ENCODE data around the gene APRT. TPM values are rescaled to one million over a fixed set of nuclear protein-coding genes. Genes with fewer than 3 reads are reported as not detected.
A peak's percentile ranks its signal among the peaks of the same experiment; 100 is the strongest.

The APRT gene
- total and polyA plus RNA-seq, 2 of the 8 experiments (the other 6 are each of a cell fraction or from before 2014, with no cell fraction given) = 221 to 267 TPM

DNA sequence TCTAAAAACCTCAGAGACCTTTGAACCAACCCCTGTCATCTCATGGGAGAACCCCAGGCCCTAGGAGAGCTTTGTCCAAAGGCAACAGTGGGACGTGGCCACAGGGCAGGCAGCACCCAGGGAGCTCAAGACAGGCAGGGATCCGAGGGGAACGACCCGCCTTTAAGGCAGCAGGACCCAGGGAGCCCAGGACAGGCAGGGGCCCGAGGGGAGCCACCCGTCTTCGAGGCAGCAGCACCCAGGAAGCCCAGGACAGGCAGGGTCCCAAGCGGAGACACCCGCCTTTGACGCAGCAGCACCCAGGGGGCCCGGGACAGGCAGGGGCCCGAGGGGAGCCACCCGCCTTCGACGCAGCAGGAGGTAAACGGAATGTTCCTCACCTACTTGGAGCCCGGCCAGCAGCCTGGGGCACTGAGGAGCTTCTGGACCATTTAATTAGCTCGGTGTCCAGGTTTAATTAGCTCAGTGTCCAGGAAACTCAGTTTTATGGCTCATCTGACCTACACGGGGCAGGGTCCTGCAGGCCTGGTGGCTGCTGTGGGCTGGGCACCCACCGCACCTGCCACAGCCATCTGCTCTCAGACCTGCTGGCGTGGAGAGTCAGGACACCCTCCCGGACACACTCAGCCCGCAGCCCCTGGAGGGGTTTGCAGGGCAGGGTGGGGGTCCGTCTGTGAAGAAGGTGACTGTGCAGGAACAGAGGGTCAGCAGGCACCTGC is 51.1 kb downstream of the APRT start:
- Histone ChIP-seq H3K79me2 (ENCODE audit: control insufficient read depth in 1 of 2, insufficient read depth in 2 of 2, low read length in 2 of 2) (no peaks in the 10 kb centered on the region; a peak in 1 of 4 replicates), H2BK15ac (ENCODE audit: low read length) (no peak overlapping the region), H3K9me3 (ENCODE audit: insufficient read depth in 2 of 2, low read depth in 1 of 2, low read length in 1 of 2) (no peaks in the 10 kb centered on the region), H3K4me1 (replicated peaks in 1 of 4; ENCODE audit: control insufficient read depth in 3 of 4, insufficient read depth in 4 of 4, low read length in 3 of 4) (peaks cover 4 to 33% (median 28%) of the 10 kb centered on the region in 4 experiments), H3K9ac (replicated peaks in 1 of 4; ENCODE audit: extremely low read depth in 1 of 4, low read depth in 3 of 4, low read length in 3 of 4) (no peak overlapping the region), H2BK120ac (replicated peaks; ENCODE audit: low read depth, low read length) (no peak overlapping the region), H3K36me3 (ENCODE audit: control insufficient read depth in 2 of 4, insufficient read depth in 4 of 4, low read length in 3 of 4) (no peaks in the 10 kb centered on the region), H3K27ac (ENCODE audit: low read depth, low read length) (no peak overlapping the region), H2AFZ (ENCODE audit: low read length) (no peak overlapping the region), H3K18ac (ENCODE audit: extremely low read depth, low read length) (no peak overlapping the region; the same call in 1 of the 2 replicates), H3K56ac (replicated peaks; ENCODE audit: insufficient read length, low read depth, low read length) (no peak overlapping the region), H2BK20ac (ENCODE audit: low read length) (no peak overlapping the region), H2BK5ac (ENCODE audit: low read depth, low read length) (peak overlapping the region; percentile 28; the same call in 1 of the 2 replicates), H3K27me3 (replicated peaks in 1 of 4; ENCODE audit: control insufficient read depth in 3 of 4, extremely low read depth in 1 of 4, insufficient read depth in 3 of 4, low read length in 3 of 4) (no peaks in the 10 kb centered on the region), H3K4ac (replicated peaks; ENCODE audit: insufficient read length, low read depth, low read length) (no peak overlapping the region), H2AK5ac (ENCODE audit: low read depth, low read length) (no peak overlapping the region), H3K14ac (ENCODE audit: insufficient read length) (no peak overlapping the region), H3K23ac (ENCODE audit: insufficient read length) (no peak overlapping the region), H3K4me2 (ENCODE audit: insufficient read depth in 1 of 2, low read depth in 2 of 2, low read length in 2 of 2) (no peak overlapping the region), H3K79me1 (ENCODE audit: low read depth, low read length) (peaks cover 5% of the 10 kb centered on the region), H4K20me1 (replicated peaks in 1 of 2; ENCODE audit: control insufficient read depth in 1 of 2, insufficient read depth in 2 of 2, low read length in 2 of 2) (peaks cover 0 to 11% of the 10 kb centered on the region in 2 experiments), H3K4me3 (ENCODE audit: extremely low read depth in 1 of 4, insufficient read depth in 2 of 4, low read depth in 3 of 4, low read length in 4 of 4) (no peak overlapping the region), H4K91ac (replicated peaks; ENCODE audit: insufficient read length, low read length) (no peak overlapping the region), H4K5ac (ENCODE audit: insufficient read length, low read depth, low read length) (no peak overlapping the region), H3K23me2 (ENCODE audit: low read depth, low read length) (no peaks in the 10 kb centered on the region), H4K8ac (ENCODE audit: extremely low read depth, insufficient read depth, low read length) (peak overlapping the region; percentile 35; the same call in 1 of the 2 replicates), H2BK12ac (ENCODE audit: low read depth, low read length) (no peak overlapping the region)
- TF ChIP-seq YY1 (IDR thresholded peaks at IDR 0.05; ENCODE audit: low read depth, low read length) = no peak
- TF ChIP-seq SP4 (IDR thresholded peaks at IDR 0.05; ENCODE audit: low read length) = no peak
- no peak for TF ChIP-seq SIN3A (conservative IDR thresholded peaks at IDR 0.05 in 1 of 2, IDR thresholded peaks at IDR 0.05 in 1 of 2; ENCODE audit: low read depth in 1 of 2, low read length in 2 of 2)
- TF ChIP-seq RXRA (IDR thresholded peaks at IDR 0.05; ENCODE audit: insufficient read depth, low read depth, low read length) = no peak
- TF ChIP-seq TAF7 (optimal IDR thresholded peaks at IDR 0.05; ENCODE audit: borderline replicate concordance, low read depth, low read length) = no peak
- no peak for TF ChIP-seq BRCA1 (IDR thresholded peaks at IDR 0.05; ENCODE audit: low read depth, low read length)
- 94% methylated on average over 22 of the region's 24 CpGs; no CpG with 5 or more reads in 1 of the 2 experiments for WGBS, 2 experiments (ENCODE audit: extremely low coverage in 1 of 2, insufficient coverage in 1 of 2, insufficient read length in 1 of 2, insufficient replicate concordance in 2 of 2, low coverage in 1 of 2, low lambda C conversion rate in 2 of 2, missing lambda C conversion rate in 1 of 2)
- DNase-seq (ENCODE audit: low read depth in 1 of 2, low spot score in 2 of 2) (no peak), FAIRE-seq (no peak)
- ChIA-PET POLR2A (ENCODE audit: partially characterized antibody) (interaction anchor here (0.7 to 2.2 kb wide), 6 partner anchors 10 to 59 kb away, joined by 3 to 8 read pairs (median 3); no protein-coding TSS in a partner anchor), CTCF (ENCODE audit: partially characterized antibody) (interaction anchor here (1.0 to 25.0 kb wide), 8 partner anchors 7 to 87 kb away, joined by 3 to 251 read pairs (median 6); no protein-coding TSS in a partner anchor)

Data from H1 (cell line).